SK-N-SH (cell line): Measurements from ENCODE around the gene C1orf174.

Experiments
- FOXJ3 ChIP-seq: sonication (generic); formaldehyde crosslinking; IDR thresholded peaks from 2 replicates; pipeline ENCODE4 v1.5.1; 2020; ENCODE audit warnings: mild to moderate bottlenecking, missing genetic modification reagents
- FOXM1 ChIP-seq: IDR thresholded peaks from 2 replicates; pipeline ENCODE4 v1.4.0; 2012; ENCODE audit warnings: low read depth, mild to moderate bottlenecking
- RAD21 ChIP-seq: IDR thresholded peaks from 2 replicates; pipeline ENCODE4 v1.6.1; 2012; ENCODE audit warnings: mild to moderate bottlenecking, low read length
- SIN3A ChIP-seq: IDR thresholded peaks from 2 replicates; pipeline ENCODE4 v1.6.1; 2012; ENCODE audit warnings: low read depth, mild to moderate bottlenecking, low read length, moderate library complexity, borderline replicate concordance
- TCF12 ChIP-seq: IDR thresholded peaks from 2 replicates; pipeline ENCODE4 v1.4.0; 2012
- TF ChIP-seq, protein P1 (sequence below): fragments of 200-600 bp; sonication (generic); IDR thresholded peaks from 2 replicates; pipeline ENCODE4 v1.6.1; 2017; ENCODE audit warnings: antibody characterized with exemption, mild to moderate bottlenecking, moderate library complexity
- TF ChIP-seq, protein P2 (sequence below): IDR thresholded peaks from 2 replicates; pipeline ENCODE4 v1.6.1; 2012; ENCODE audit warnings: mild to moderate bottlenecking, low read depth, low read length, moderate library complexity

DNA sequence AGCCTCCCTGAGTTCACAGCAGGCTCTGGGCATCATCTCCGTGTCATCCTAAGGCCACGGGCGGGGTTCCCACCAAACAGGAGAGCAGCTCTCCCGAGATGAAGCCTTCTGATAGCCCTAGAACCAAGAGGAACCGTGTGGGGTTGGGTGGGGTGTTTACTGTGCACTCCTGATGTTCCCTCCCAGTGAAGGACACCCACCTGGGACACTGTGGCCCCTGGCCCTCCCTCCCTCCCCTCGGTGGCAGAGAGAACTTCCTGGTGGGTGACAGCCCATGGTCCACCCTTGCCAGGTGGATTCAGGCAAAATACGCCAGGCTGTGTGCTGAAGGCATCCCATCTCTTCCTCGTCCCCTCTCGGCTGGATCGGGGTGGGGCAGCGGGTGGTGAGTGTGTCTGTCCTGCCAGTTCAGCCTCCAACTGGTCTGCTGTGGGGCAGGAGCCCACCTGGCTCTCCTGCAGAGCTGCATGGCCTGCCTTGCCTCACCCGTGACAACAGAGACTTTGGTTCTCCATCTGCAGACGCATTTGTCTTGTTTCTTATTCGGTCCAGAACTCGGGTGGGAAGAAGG, 15.6 kb upstream of the C1orf174 start:
- TF ChIP-seq, protein P1, sequence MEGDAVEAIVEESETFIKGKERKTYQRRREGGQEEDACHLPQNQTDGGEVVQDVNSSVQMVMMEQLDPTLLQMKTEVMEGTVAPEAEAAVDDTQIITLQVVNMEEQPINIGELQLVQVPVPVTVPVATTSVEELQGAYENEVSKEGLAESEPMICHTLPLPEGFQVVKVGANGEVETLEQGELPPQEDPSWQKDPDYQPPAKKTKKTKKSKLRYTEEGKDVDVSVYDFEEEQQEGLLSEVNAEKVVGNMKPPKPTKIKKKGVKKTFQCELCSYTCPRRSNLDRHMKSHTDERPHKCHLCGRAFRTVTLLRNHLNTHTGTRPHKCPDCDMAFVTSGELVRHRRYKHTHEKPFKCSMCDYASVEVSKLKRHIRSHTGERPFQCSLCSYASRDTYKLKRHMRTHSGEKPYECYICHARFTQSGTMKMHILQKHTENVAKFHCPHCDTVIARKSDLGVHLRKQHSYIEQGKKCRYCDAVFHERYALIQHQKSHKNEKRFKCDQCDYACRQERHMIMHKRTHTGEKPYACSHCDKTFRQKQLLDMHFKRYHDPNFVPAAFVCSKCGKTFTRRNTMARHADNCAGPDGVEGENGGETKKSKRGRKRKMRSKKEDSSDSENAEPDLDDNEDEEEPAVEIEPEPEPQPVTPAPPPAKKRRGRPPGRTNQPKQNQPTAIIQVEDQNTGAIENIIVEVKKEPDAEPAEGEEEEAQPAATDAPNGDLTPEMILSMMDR = no peak
- TF ChIP-seq TCF12 (no peak), FOXM1 (no peak), FOXJ3 (CRISPR knock-in tag) (no peak), SIN3A (no peak), RAD21 (no peak)
- TF ChIP-seq, protein P2, sequence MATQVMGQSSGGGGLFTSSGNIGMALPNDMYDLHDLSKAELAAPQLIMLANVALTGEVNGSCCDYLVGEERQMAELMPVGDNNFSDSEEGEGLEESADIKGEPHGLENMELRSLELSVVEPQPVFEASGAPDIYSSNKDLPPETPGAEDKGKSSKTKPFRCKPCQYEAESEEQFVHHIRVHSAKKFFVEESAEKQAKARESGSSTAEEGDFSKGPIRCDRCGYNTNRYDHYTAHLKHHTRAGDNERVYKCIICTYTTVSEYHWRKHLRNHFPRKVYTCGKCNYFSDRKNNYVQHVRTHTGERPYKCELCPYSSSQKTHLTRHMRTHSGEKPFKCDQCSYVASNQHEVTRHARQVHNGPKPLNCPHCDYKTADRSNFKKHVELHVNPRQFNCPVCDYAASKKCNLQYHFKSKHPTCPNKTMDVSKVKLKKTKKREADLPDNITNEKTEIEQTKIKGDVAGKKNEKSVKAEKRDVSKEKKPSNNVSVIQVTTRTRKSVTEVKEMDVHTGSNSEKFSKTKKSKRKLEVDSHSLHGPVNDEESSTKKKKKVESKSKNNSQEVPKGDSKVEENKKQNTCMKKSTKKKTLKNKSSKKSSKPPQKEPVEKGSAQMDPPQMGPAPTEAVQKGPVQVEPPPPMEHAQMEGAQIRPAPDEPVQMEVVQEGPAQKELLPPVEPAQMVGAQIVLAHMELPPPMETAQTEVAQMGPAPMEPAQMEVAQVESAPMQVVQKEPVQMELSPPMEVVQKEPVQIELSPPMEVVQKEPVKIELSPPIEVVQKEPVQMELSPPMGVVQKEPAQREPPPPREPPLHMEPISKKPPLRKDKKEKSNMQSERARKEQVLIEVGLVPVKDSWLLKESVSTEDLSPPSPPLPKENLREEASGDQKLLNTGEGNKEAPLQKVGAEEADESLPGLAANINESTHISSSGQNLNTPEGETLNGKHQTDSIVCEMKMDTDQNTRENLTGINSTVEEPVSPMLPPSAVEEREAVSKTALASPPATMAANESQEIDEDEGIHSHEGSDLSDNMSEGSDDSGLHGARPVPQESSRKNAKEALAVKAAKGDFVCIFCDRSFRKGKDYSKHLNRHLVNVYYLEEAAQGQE = no peak
